ENCODE results near the gene ST3GAL5. TPM values are rescaled to one million over a fixed set of nuclear protein-coding genes. Genes with fewer than 3 reads are reported as not detected.

ST3GAL5 gene
- polyA plus RNA-seq, 1 of the 3 experiments (the other 2 are of a cell fraction): 37.6 TPM

DNA sequence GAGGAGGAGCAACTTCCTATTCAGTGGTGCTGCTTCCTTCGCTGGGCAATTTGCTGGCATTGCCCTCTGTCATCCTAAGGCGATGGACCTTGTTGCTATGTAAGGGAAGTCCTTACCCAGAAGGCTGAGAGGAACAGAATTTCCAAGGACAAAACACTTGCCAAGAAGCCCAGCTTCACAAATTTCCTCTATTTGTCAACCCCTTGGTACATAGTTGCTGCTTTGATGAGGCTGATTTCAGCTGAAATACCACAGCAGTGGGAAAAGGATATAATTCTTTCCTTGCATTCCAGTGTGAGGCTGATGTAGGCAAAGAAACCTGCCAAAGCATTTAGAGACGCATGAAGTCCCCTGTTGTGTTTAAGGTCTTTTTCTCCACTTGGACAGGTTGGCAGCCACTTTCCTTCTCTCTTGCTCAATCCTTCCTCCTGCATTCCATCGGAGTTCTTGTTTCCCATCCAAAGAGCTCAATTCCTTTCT lies 16.4 kb upstream of the ST3GAL5 start:
- ChIA-PET CTCF (interaction anchor here (7.5 kb wide), 1 partner anchor 16 kb away, joined by 46 read pairs; the partner anchor contains the start of gene ST3GAL5), POLR2A (no interaction called here)
- Histone ChIP-seq H4K20me1 (ENCODE audit: insufficient read depth) (no peaks in the 10 kb centered on the region), H2AFZ (ENCODE audit: low read depth) (no peak overlapping the region), H3K9ac (no peak overlapping the region), H3K36me3 (replicated peaks in 1 of 2; ENCODE audit: control insufficient read depth in 1 of 2, insufficient read depth in 2 of 2, low read length in 1 of 2) (no peaks in the 10 kb centered on the region), H3K9me3 (no peaks in the 10 kb centered on the region), H3K9me2 (no peaks in the 10 kb centered on the region), H3K79me2 (ENCODE audit: insufficient read depth) (no peaks in the 10 kb centered on the region), H3K4me2 (no peak overlapping the region), H3F3A (replicated peaks; ENCODE audit: insufficient read depth) (no peaks in the 10 kb centered on the region), H3K4me3 (ENCODE audit: low read depth in 2 of 2, low read length in 1 of 2) (no peak overlapping the region), H3K27ac (ENCODE audit: low read depth in 2 of 2, low read length in 1 of 2) (peak overlapping the region in 1 of 2 experiments; percentile 11; a peak in 1 of 4 replicates), H3K4me1 (ENCODE audit: control insufficient read depth in 1 of 2, insufficient read depth in 2 of 2, low read depth in 1 of 2, low read length in 1 of 2) (no peaks in the 10 kb centered on the region), H3K27me3 (ENCODE audit: insufficient read depth) (no peaks in the 10 kb centered on the region)
- no peak for TF ChIP-seq ZBTB33 (IDR thresholded peaks at IDR 0.05; ENCODE audit: borderline replicate concordance, low read depth)
- TF ChIP-seq FOXM1 (IDR thresholded peaks at IDR 0.05; ENCODE audit: low read depth): no peak
- TF ChIP-seq JUND (IDR thresholded peaks at IDR 0.05): no peak
- TF ChIP-seq GABPA (IDR thresholded peaks at IDR 0.05; ENCODE audit: low read depth): no peak
- no peak for TF ChIP-seq TAF1 (IDR thresholded peaks at IDR 0.05; ENCODE audit: borderline replicate concordance, low read depth, low read length)
- no peak for TF ChIP-seq MEF2A (IDR thresholded peaks at IDR 0.05; ENCODE audit: borderline replicate concordance, low read depth)
- no peak for TF ChIP-seq EZH2phosphoT487 (IDR thresholded peaks at IDR 0.05; ENCODE audit: borderline replicate concordance, low read depth)
- TF ChIP-seq FOSL2 (IDR thresholded peaks at IDR 0.05; ENCODE audit: borderline replicate concordance, low read depth): no peak
- TF ChIP-seq, protein P1, sequence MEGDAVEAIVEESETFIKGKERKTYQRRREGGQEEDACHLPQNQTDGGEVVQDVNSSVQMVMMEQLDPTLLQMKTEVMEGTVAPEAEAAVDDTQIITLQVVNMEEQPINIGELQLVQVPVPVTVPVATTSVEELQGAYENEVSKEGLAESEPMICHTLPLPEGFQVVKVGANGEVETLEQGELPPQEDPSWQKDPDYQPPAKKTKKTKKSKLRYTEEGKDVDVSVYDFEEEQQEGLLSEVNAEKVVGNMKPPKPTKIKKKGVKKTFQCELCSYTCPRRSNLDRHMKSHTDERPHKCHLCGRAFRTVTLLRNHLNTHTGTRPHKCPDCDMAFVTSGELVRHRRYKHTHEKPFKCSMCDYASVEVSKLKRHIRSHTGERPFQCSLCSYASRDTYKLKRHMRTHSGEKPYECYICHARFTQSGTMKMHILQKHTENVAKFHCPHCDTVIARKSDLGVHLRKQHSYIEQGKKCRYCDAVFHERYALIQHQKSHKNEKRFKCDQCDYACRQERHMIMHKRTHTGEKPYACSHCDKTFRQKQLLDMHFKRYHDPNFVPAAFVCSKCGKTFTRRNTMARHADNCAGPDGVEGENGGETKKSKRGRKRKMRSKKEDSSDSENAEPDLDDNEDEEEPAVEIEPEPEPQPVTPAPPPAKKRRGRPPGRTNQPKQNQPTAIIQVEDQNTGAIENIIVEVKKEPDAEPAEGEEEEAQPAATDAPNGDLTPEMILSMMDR (IDR thresholded peaks at IDR 0.05): no peak
- no peak for TF ChIP-seq FOXJ3 (CRISPR knock-in tag; IDR thresholded peaks at IDR 0.05)
- TF ChIP-seq RFX5 (IDR thresholded peaks at IDR 0.05; ENCODE audit: low read length): no peak
- TF ChIP-seq MAX (IDR thresholded peaks at IDR 0.05; ENCODE audit: low read depth): no peak
- TF ChIP-seq IRF3 (IDR thresholded peaks at IDR 0.05; ENCODE audit: low read depth, low read length): no peak
- no peak for TF ChIP-seq SIN3A (IDR thresholded peaks at IDR 0.05; ENCODE audit: borderline replicate concordance, low read depth, low read length)
- no peak for TF ChIP-seq EP300 (IDR thresholded peaks at IDR 0.05; ENCODE audit: borderline replicate concordance in 1 of 2, low read depth in 1 of 2, low read length in 1 of 2)
- no peak for TF ChIP-seq NRF1 (IDR thresholded peaks at IDR 0.05; ENCODE audit: low read depth, low read length)
- no peak for TF ChIP-seq GATA2 (CRISPR knock-in tag; IDR thresholded peaks at IDR 0.05)
- no peak for TF ChIP-seq TCF12 (IDR thresholded peaks at IDR 0.05)
- TF ChIP-seq, protein P2, sequence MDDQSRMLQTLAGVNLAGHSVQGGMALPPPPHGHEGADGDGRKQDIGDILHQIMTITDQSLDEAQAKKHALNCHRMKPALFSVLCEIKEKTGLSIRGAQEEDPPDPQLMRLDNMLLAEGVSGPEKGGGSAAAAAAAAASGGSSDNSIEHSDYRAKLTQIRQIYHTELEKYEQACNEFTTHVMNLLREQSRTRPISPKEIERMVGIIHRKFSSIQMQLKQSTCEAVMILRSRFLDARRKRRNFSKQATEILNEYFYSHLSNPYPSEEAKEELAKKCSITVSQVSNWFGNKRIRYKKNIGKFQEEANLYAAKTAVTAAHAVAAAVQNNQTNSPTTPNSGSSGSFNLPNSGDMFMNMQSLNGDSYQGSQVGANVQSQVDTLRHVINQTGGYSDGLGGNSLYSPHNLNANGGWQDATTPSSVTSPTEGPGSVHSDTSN (IDR thresholded peaks at IDR 0.05): no peak
- no peak for TF ChIP-seq REST (IDR thresholded peaks at IDR 0.05; ENCODE audit: low read depth, low read length)
- no peak for DNase-seq
- 76% methylated on average over 4 of the region's 4 CpGs for WGBS (ENCODE audit: low lambda C conversion rate)
